Left hindlimb (tissue), 1 donor: Measurements from ENCODE around the gene MAP3K10.

Experiments used
- DNase-seq: peaks from one replicate; pipeline ENCODE4 v3.0.0-alpha.2; 2018

Gene MAP3K10

DNA sequence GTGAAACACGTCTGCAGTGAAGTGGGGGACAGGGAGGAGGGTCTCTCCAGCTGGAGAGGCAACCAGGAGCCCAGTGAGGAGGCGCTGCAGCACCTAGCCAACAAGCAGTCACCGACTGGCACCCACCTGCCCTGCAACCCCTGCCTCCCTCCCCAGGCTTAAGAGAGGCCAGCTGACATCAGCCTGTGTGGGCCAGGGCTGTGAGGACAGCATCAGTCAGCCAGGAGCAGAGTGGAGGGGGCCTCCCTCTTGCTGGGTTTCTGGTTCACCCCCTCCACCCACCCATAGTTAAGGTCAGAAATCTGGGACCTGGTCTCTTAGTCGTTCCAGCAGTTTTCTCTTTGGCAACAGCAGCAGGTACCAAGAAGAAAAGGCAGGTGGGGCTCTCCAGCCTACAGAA is 60.8 kb downstream of the MAP3K10 start:
- no peak for DNase-seq

DNA sequence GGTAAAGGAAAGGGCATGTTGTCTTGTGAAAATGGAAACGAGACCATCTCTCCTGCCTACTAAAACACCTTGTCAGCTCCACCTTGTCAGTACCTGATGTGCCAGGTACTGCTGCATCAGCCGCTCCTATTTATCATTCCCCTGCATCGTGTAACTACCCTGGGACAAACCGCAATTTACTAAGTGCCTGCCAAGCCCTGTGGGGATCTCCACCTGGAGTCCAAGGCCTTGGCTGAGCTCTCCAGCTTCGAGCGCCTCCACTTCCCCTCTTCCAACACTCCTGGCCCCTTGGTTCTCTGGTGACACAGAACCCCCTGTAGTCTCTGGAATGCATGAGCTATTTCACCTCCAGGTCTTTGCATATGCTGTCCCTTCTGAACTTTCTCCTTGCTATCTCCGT is 61.2 kb downstream of the MAP3K10 start:
- no peak for DNase-seq

DNA sequence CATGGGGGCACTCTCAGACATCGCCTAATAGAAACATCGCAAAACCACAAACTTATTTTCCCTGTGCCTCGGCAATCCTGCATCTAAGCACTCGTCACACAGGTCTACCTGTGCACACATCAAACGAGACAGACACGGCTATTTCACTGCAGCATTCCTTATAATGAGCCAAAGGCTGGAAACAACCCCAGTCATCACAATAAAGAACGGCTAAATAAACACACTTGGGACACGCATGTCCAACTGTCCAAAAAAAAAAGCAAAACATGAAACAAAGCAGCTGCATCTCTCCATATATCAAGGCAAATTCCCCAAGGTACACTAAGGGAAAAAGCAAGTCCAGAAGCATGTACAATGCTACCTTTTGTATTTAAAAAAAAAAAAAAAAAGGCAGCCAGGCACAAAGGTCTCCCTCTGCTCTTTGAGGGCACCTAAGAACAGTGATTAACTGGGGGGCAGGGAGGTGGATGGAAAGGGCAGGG is 62.4 kb downstream of the MAP3K10 start:
- no peak for DNase-seq

DNA sequence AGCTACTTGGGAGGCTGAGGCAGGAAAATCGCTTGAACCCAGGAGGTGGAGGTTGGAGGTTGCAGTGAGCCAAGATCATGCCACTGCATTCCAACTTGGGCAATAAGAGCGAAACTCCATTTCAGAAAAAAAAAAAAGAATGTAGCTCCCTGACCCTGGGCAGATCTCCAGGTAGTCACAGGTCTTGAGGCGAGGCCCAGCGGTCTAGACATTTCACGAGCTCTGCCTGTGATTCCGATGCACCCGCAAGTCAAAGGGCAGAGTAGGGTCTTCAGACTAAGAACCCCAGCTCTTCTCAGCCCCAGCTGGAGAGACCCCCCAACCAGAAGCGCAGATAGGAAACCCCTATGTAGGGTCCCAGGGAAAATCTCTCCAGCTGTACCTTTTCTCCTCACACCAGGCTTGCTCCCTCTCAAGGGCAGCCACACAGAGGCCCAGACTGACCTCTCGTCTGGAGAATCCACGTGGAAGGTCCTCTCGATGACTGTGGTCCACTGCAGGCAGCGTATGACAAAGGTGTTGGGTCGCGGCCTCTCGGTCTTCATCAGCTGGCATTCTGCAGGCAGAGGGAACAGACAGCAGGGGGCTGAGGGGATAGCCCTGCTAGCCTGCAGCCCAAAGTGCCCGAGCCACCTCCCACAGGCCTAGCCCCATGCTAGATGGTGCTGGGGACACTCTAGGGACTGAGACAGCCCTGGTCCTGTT is 63.6 kb downstream of the MAP3K10 start:
- no peak for DNase-seq

DNA sequence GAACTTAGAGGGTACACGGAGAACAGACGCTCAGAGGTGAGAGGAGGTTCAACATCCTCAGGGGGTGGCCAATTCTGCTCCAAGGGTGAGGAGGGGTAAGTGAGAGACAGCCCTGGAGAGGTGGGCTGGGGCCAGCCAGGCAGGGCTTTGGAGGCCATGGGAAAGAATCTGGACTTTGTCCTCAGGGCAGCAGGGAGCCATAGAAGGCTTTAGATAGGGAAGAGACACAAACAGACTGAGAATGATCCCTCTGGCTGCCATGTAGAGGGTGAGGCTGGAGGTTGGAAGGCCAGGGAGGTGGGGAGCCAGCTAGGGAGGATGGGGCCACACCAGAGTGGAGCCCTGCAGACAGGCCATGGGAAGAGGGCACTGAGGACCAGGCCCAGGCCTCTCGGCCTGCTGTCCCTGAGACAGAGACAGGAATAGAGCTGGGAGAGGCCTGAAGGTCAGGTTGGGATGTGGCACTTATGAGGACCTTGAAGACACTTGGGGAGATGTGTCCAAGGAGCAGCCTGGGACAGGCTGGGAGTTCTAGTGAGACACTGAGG is 64.5 kb downstream of the MAP3K10 start:
- no peak for DNase-seq

DNA sequence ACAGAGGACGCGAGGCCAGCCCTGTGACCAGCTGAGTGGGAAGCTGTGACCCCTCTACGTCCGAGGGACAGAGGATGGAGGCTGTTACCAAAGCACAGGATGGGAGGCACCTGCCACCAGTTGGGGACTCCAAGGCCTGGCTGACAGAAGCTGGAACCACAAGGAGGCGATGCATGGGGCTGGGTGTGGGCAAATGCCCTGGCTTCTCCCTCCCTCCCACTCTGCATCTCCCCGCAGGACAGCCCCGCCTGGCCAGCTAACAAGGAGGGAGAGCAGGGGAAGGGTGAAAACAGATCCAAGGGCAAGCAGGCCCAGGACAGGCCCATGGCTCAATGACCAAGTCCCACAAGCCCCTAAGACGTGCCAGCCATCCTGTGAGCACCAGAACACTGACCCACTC is 65.3 kb downstream of the MAP3K10 start:
- DNase-seq = no peak

DNA sequence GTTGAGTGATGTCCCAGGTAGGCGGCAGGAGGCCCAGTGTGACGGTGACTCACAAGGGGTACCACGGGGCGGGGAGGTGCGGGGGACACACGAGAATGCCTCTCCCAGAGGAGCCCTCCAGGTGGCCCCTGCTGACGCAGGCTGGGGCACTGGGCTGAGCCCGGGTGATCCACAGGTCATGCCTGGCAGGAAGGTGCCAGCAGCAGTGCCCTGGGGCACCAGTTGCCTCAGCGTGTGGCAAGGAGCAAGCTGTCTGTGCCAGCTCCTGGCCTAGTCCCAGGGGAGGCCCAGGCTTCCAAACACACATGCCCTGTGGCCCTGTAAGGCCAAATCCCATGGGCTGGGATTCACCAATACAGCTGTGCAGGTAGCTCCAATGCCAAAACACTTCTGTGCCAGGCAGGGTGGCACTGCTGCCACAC is 65.9 kb downstream of the MAP3K10 start:
- DNase-seq = no peak

DNA sequence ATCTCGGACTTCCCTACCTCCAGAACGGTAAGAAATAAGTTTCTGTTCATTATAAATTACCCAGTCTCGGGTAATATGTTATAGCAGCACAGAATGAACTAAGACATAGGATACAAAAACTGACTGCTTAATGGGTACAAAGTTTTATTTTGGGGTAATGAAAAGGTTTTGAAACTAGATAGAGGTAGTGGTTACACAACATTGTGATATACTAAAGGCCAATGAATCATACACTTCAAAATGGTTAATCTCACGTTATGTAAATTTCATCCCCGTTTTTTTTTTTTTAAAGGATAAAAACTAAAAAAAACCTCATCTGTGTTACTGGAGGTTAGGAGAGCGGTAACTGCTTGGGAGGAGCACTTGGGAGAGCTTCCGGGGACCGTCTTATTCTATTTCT is 70.4 kb downstream of the MAP3K10 start:
- DNase-seq = no peak

DNA sequence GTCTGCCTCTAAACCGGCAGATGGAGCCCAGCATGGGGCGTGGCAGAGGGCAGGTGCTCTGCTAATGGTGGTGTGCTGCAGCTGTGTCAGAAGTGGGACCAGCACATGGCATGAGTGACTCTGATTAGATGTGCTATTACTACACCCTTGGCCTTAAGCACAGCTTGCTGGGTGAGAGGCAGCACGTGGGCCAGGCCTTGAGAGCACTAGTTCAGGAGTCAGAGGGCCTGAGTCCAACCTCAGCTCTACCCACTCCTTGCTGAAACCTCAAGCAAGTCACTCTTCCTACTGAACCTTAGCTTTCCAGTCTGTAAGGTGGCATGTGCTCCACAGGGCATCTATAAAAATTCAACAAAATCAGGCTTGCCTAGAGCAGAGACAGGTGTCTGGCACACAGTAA is 71.2 kb downstream of the MAP3K10 start:
- DNase-seq = no peak

DNA sequence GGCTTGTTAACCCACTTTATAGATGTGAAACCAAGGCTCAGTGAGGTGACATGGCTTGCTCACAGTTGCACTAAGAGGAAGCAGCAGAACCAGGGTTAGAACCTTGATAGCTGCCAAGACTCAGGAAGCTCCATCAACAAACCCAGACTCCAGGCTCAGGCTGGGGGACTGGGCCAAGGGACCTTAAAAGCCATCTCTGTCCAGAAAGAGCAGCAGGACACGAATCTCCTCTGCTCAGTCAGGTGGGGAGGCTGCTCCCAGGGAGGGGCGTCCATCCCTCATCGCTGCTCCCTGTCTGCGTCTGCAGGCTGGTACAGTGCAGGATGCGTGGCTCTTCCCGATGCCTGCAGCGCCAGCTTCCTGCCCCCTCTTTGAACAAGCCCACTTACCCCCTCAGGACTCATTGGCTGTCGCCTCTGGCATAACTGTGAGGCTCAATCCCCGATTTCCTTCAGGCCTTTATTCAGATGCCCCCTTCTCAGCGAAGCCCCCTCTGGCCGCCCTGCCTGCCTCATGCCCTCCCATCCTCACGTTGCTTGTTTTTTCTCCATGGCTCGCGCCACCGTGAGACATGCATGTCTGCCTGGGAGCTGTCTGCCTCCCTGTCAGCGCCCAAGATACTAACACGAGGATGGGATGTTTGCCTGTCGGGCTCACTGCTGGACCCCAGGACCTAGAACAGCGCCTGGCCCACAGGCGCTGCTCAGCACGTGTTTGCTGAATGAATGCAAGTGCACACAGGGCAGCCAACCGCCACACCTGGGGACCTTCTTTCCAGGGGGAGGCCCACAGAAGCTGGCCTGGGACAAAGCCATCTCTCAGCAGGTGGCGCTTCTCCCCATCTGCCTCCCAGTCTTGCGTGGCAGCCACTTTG is 72.5 kb downstream of the MAP3K10 start:
- no peak for DNase-seq

DNA sequence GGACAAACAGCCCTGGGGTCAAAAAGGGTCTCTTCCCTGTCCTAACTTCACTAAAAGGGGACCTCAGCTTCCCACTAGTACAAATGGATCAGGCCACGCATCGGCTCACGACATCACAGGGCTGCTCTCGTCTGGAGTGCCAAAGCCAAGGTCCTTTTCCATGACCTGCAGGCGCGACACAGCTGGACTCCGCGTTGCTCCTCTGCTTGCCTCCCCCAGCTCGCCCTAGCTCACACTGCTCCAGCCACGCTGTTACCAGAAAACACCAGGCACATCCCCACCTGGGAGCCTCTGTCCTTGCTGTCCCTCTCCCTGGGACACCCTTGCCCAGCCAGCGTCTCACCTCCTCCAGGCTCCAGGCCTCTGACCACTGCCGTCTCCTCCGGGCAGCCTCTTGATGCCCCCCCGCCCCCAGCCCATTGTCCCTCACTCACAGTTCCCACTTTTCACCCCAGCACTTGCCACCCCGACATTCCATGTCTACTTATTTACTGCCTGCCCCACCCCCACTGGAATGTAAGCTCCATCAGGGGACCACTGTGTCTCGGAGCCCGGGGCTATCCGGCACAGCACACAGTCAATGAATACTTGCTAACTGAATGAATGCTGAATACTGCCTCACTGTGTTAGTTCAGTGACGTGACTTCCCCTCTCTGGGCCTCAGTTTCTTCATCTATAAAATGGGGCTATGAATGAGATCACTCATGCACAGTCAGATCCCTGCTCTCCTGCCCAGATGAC is 73.3 kb downstream of the MAP3K10 start:
- DNase-seq = no peak
